Measurements from ENCODE around the gene RPS6KB2. TPM values are rescaled to one million over a fixed set of nuclear protein-coding genes. Genes with fewer than 3 reads are reported as not detected.

The RPS6KB2 gene
- total and polyA plus RNA-seq, 10 of the 15 experiments (the other 5 are each of a cell fraction or from before 2014, with no cell fraction given), result 0.39 to 101 (median 58.4) TPM

DNA sequence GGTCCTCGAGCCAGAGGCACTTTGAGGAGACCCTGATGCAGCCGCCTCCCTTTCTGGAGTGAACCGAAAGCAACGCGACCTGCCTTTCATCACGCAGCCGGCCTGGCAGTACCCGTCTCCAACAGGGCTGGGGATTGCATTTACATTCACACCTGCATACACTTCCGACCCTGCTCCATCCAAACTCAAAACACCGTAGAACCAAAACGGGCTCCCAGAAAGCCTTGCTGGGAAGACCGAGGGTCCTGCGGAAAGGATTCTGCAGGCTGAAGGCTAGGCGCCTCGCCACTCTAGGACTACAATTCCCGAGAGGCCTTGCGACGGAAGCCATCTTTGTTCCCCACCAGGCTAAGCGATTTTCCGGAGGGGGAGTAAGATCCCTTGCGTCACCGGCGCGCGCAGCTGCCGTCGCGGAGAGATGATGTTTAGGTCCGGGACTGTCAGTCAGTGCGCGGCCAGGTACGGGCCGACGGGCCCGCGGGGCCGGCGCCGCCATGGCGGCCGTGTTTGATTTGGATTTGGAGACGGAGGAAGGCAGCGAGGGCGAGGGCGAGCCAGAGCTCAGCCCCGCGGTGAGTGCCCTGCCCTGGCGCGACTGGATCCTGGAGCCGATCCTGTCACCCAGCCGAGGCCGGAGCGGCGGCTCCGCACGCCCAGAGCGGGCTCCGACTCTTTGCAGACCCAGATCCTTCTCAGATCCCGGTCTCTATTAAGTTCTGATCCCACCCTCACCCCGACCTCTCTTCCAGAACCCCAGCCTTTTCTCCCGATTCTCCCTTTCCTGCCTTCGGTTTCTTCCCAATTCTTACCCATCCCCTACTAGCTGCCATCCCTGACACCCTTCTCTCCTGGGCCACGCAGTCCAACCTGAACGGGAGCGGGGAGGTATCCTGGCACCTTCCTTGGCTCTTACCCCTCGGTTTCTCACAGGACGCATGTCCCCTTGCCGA, at the start of gene RPS6KB2 (continued):
- TF ChIP-seq, protein P1, sequence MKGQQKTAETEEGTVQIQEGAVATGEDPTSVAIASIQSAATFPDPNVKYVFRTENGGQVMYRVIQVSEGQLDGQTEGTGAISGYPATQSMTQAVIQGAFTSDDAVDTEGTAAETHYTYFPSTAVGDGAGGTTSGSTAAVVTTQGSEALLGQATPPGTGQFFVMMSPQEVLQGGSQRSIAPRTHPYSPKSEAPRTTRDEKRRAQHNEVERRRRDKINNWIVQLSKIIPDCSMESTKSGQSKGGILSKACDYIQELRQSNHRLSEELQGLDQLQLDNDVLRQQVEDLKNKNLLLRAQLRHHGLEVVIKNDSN (IDR thresholded peaks at IDR 0.05; ENCODE audit: borderline replicate concordance, extremely low read length, insufficient read depth, low read depth, low read length), result peak; percentile 31
- TF ChIP-seq SIX5 (IDR thresholded peaks at IDR 0.05; ENCODE audit: low read depth, low read length, severe bottlenecking), result peak; percentile 94
- TF ChIP-seq EP300 (IDR thresholded peaks at IDR 0.05; ENCODE audit: borderline replicate concordance in 1 of 2, control insufficient read depth in 1 of 2, low read depth in 2 of 2, low read length in 2 of 2), result no peak
- no peak for TF ChIP-seq EZH2 (IDR thresholded peaks at IDR 0.05; ENCODE audit: borderline replicate concordance, control insufficient read depth, low read depth, low read length)
- TF ChIP-seq SRF (IDR thresholded peaks at IDR 0.05; ENCODE audit: low read depth in 2 of 2, low read length in 2 of 2), result peak; percentile 56 to 94
- peak; percentile 47; the same call in 2 of the 3 replicates for TF ChIP-seq POU2F2 (IDR thresholded peaks at IDR 0.05; ENCODE audit: borderline replicate concordance, low read depth, low read length)
- TF ChIP-seq ESRRA (IDR thresholded peaks at IDR 0.05; ENCODE audit: low read length), result no peak
- peak; percentile 67 for TF ChIP-seq HDGF (IDR thresholded peaks at IDR 0.05)
- TF ChIP-seq DPF2 (IDR thresholded peaks at IDR 0.05), result peak; percentile 67
- TF ChIP-seq STAT1 (conservative IDR thresholded peaks at IDR 0.05), result peak; percentile 81; the same call in 1 of the 2 replicates
- TF ChIP-seq LARP7 (IDR thresholded peaks at IDR 0.05), result peak; percentile 81
- TF ChIP-seq, protein P2, sequence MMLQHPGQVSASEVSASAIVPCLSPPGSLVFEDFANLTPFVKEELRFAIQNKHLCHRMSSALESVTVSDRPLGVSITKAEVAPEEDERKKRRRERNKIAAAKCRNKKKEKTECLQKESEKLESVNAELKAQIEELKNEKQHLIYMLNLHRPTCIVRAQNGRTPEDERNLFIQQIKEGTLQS (IDR thresholded peaks at IDR 0.05; ENCODE audit: borderline replicate concordance, extremely low read depth, low read depth, low read length), result peak; percentile 97
- no peak for TF ChIP-seq KAT2A (conservative IDR thresholded peaks at IDR 0.05; ENCODE audit: control insufficient read depth, low read depth, low read length)
- TF ChIP-seq, protein P3, sequence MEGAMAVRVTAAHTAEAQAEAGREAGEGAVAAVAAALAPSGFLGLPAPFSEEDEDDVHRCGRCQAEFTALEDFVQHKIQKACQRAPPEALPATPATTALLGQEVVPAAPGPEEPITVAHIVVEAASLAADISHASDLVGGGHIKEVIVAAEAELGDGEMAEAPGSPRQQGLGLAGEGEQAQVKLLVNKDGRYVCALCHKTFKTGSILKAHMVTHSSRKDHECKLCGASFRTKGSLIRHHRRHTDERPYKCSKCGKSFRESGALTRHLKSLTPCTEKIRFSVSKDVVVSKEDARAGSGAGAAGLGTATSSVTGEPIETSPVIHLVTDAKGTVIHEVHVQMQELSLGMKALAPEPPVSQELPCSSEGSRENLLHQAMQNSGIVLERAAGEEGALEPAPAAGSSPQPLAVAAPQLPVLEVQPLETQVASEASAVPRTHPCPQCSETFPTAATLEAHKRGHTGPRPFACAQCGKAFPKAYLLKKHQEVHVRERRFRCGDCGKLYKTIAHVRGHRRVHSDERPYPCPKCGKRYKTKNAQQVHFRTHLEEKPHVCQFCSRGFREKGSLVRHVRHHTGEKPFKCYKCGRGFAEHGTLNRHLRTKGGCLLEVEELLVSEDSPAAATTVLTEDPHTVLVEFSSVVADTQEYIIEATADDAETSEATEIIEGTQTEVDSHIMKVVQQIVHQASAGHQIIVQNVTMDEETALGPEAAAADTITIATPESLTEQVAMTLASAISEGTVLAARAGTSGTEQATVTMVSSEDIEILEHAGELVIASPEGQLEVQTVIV (IDR thresholded peaks at IDR 0.05; ENCODE audit: borderline replicate concordance, partially characterized antibody), result peak; percentile 26
- TF ChIP-seq TCF7 (IDR thresholded peaks at IDR 0.05; ENCODE audit: borderline replicate concordance), result no peak
- peak; percentile 67 for TF ChIP-seq TAF1 (IDR thresholded peaks at IDR 0.05; ENCODE audit: borderline replicate concordance, low read depth, low read length)
- peak; percentile 96 for TF ChIP-seq IKZF1 (conservative IDR thresholded peaks at IDR 0.05)
- TF ChIP-seq, protein P4, sequence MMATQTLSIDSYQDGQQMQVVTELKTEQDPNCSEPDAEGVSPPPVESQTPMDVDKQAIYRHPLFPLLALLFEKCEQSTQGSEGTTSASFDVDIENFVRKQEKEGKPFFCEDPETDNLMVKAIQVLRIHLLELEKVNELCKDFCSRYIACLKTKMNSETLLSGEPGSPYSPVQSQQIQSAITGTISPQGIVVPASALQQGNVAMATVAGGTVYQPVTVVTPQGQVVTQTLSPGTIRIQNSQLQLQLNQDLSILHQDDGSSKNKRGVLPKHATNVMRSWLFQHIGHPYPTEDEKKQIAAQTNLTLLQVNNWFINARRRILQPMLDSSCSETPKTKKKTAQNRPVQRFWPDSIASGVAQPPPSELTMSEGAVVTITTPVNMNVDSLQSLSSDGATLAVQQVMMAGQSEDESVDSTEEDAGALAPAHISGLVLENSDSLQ (IDR thresholded peaks at IDR 0.05), result peak; percentile 97
- TF ChIP-seq ZNF207 (IDR thresholded peaks at IDR 0.05; ENCODE audit: borderline replicate concordance), result peak; percentile 96; the same call in 1 of the 2 replicates
- TF ChIP-seq, protein P5, sequence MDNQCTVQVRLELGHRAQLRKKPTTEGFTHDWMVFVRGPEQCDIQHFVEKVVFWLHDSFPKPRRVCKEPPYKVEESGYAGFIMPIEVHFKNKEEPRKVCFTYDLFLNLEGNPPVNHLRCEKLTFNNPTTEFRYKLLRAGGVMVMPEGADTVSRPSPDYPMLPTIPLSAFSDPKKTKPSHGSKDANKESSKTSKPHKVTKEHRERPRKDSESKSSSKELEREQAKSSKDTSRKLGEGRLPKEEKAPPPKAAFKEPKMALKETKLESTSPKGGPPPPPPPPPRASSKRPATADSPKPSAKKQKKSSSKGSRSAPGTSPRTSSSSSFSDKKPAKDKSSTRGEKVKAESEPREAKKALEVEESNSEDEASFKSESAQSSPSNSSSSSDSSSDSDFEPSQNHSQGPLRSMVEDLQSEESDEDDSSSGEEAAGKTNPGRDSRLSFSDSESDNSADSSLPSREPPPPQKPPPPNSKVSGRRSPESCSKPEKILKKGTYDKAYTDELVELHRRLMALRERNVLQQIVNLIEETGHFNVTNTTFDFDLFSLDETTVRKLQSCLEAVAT (IDR thresholded peaks at IDR 0.05), result 0 out of 2 replicates have a peak, but pooled peaks have one; percentile 48
- TF ChIP-seq RCOR1 (conservative IDR thresholded peaks at IDR 0.05; ENCODE audit: low read depth, low read length), result no peak
- peak; percentile 99 for TF ChIP-seq YY1 (IDR thresholded peaks at IDR 0.05; ENCODE audit: low read depth, low read length)
